ENCODE results near the gene HOXC10. TPM values are rescaled to one million over a fixed set of nuclear protein-coding genes. Genes with fewer than 3 reads are reported as not detected.

The HOXC10 gene
- total RNA-seq, 1 experiment from 2014 or later = not detected

- no peak for TF ChIP-seq TEAD1 (CRISPR knock-in tag; IDR thresholded peaks at IDR 0.05)
- TF ChIP-seq CREM (CRISPR knock-in tag; IDR thresholded peaks at IDR 0.05) = no peak
- TF ChIP-seq, protein P1, sequence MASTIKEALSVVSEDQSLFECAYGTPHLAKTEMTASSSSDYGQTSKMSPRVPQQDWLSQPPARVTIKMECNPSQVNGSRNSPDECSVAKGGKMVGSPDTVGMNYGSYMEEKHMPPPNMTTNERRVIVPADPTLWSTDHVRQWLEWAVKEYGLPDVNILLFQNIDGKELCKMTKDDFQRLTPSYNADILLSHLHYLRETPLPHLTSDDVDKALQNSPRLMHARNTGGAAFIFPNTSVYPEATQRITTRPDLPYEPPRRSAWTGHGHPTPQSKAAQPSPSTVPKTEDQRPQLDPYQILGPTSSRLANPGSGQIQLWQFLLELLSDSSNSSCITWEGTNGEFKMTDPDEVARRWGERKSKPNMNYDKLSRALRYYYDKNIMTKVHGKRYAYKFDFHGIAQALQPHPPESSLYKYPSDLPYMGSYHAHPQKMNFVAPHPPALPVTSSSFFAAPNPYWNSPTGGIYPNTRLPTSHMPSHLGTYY (CRISPR knock-in tag; IDR thresholded peaks at IDR 0.05) = no peak
- no peak for TF ChIP-seq KAT7 (CRISPR knock-in tag; IDR thresholded peaks at IDR 0.05; ENCODE audit: borderline replicate concordance)
- no peak for TF ChIP-seq AR (CRISPR knock-in tag; IDR thresholded peaks at IDR 0.05)
- no peak for TF ChIP-seq SOX15 (CRISPR knock-in tag; IDR thresholded peaks at IDR 0.05)
- TF ChIP-seq NFE2L1 (CRISPR knock-in tag; IDR thresholded peaks at IDR 0.05) = no peak
- no peak for TF ChIP-seq EMX1 (CRISPR knock-in tag; IDR thresholded peaks at IDR 0.05)
- no peak for TF ChIP-seq CBFB (CRISPR knock-in tag; IDR thresholded peaks at IDR 0.05; ENCODE audit: low read depth)
- no peak for TF ChIP-seq NR2C2 (CRISPR knock-in tag; IDR thresholded peaks at IDR 0.05)
- ATAC-seq = no peak
- H3K9me3 Mint-ChIP-seq = no peaks in the 10 kb centered on the region
- H3K36me3 Mint-ChIP-seq = no peaks in the 10 kb centered on the region
- ChIA-PET CTCF (interaction anchor here (0.5 to 5.1 kb wide), 10 partner anchors 12 to 336 kb away, joined by 3 to 36 read pairs (median 4); partner anchors contain the start of genes HOXC11, HOXC5, HOXC8 and HOXC9), POLR2A (no interaction called here)
- no peak for DNase-seq (ENCODE audit: low spot score)
- peaks cover 39% of the 10 kb centered on the region for H3K4me1 Mint-ChIP-seq
- no peak overlapping the region for H3K4me3 Mint-ChIP-seq
- H3K27ac Mint-ChIP-seq = no peak overlapping the region
- H3K27me3 Mint-ChIP-seq (ENCODE audit: low read depth) = peaks cover 100% of the 10 kb centered on the region
Observed at GRCh38 chr12:53987787-53988230, 2.9 kb downstream of the HOXC10 start.

DNA sequence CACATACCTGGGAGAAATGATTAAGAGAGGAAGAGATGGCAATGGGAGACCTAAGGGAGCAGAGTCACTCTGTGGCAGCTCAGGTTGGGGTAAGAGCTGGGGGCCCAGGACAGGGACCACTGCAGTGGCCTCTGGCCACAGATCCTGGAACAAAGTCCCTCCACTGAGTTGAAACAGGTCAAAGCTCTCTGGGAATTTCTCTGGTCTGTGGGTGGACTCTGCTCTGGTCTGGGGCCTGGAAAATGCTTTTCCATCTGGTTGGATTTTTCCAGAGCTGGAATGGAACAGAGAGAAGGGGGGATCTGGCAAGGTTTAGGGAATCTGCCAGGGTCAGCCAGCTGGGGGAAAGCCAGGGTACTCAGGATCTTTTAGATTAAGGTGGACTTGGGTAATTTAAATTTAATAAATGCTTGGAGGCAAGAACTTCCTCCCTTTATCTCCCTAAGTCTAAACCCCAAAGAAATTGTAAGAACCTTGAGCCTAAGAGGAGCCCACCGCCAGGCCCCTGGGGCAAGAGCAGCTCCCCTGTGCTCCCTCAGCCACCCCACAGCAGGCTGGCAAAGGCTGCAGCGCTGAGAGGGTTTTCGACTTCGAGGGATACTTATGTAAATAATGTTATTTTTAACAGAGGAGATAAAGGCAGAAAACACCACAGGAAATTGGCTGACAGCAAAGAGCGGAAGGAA lies 3.7 kb downstream of the HOXC10 start:
- Mint-ChIP-seq H3K27ac (no peak overlapping the region), H3K4me1 (peaks cover 34% of the 10 kb centered on the region), H3K36me3 (no peaks in the 10 kb centered on the region), H3K9me3 (no peaks in the 10 kb centered on the region), H3K4me3 (no peak overlapping the region), H3K27me3 (ENCODE audit: low read depth) (peaks cover 100% of the 10 kb centered on the region)
- POLR2A ChIA-PET = no interaction called here
- ATAC-seq (no peak), DNase-seq (ENCODE audit: low spot score) (no peak)
- CTCF ChIA-PET = interaction anchor here (0.5 to 5.1 kb wide), 10 partner anchors 12 to 335 kb away, joined by 3 to 36 read pairs (median 4); partner anchors contain the start of genes HOXC11, HOXC5, HOXC8 and HOXC9
- TF ChIP-seq NR3C1 (CRISPR knock-in tag; conservative IDR thresholded peaks at IDR 0.05; ENCODE audit: low read depth) (no peak), HMGA2 (CRISPR knock-in tag; IDR thresholded peaks at IDR 0.05) (no peak), ATF3 (CRISPR knock-in tag; conservative IDR thresholded peaks at IDR 0.05) (no peak), TCF7 (CRISPR knock-in tag; IDR thresholded peaks at IDR 0.05; ENCODE audit: low read depth) (no peak), E2F5 (CRISPR knock-in tag; IDR thresholded peaks at IDR 0.05) (no peak), EMX1 (CRISPR knock-in tag; IDR thresholded peaks at IDR 0.05) (no peak), OVOL2 (CRISPR knock-in tag; IDR thresholded peaks at IDR 0.05; ENCODE audit: borderline replicate concordance) (no peak), FOXK1 (CRISPR knock-in tag; IDR thresholded peaks at IDR 0.05) (no peak), E2F4 (CRISPR knock-in tag; IDR thresholded peaks at IDR 0.05; ENCODE audit: borderline replicate concordance, low read depth) (no peak), ZNF263 (CRISPR knock-in tag; IDR thresholded peaks at IDR 0.05; ENCODE audit: low read depth) (no peak), NFATC4 (CRISPR knock-in tag; IDR thresholded peaks at IDR 0.05) (no peak), SOX15 (CRISPR knock-in tag; IDR thresholded peaks at IDR 0.05) (no peak)
- TF ChIP-seq, protein P2, sequence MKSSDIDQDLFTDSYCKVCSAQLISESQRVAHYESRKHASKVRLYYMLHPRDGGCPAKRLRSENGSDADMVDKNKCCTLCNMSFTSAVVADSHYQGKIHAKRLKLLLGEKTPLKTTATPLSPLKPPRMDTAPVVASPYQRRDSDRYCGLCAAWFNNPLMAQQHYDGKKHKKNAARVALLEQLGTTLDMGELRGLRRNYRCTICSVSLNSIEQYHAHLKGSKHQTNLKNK (CRISPR knock-in tag; IDR thresholded peaks at IDR 0.05) = no peak
- TF ChIP-seq, protein P3, sequence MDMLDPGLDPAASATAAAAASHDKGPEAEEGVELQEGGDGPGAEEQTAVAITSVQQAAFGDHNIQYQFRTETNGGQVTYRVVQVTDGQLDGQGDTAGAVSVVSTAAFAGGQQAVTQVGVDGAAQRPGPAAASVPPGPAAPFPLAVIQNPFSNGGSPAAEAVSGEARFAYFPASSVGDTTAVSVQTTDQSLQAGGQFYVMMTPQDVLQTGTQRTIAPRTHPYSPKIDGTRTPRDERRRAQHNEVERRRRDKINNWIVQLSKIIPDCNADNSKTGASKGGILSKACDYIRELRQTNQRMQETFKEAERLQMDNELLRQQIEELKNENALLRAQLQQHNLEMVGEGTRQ (CRISPR knock-in tag; IDR thresholded peaks at IDR 0.05) = no peak
